ENCODE measurements around the gene MREG.

MREG gene, protein sequence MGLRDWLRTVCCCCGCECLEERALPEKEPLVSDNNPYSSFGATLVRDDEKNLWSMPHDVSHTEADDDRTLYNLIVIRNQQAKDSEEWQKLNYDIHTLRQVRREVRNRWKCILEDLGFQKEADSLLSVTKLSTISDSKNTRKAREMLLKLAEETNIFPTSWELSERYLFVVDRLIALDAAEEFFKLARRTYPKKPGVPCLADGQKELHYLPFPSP

DNA sequence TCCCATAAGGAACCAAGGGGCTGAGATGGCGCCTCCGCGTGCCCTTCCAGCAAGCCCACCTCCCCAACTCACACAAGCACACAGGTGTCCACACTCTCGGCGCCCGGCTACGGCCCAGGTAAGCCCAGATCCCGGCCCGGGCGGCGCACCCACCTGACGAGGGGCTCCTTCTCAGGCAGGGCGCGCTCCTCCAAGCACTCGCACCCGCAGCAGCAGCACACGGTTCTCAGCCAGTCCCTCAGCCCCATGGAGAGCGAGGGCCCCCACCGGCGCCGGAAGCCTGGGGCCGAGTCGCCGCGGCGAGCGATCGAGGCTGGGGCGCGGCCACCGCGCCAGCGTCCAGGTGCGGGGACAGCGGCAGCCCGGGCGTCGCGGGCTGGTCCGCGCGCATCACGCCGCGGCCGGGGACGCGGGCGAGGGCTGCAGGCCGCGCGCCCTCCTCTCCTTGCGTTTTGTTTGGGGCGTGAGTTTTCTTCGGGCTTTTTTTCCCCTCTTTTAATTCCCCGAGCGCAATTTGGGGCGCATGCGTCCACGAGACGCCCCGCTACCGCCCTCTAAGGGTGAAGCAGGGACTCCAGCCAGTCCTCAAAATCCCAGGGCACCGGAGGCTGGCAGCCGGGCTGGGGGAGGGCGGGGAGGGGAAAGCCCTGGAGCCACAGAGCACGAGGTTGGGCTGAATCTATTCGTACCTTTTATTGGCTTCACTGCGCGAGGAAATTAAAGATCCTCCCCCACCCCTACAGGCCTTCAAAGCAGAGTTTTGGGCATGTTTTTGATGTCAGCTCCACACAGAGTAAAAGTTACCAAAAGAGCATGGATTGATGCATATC, at the start of gene MREG:
Gene MREG, minus strand, starts transcription at position 472 of the 830 bp plus-strand sequence. Its CDS starts 224 bp downstream, at position 248.
- DNase-seq: peak; percentile 86

DNA sequence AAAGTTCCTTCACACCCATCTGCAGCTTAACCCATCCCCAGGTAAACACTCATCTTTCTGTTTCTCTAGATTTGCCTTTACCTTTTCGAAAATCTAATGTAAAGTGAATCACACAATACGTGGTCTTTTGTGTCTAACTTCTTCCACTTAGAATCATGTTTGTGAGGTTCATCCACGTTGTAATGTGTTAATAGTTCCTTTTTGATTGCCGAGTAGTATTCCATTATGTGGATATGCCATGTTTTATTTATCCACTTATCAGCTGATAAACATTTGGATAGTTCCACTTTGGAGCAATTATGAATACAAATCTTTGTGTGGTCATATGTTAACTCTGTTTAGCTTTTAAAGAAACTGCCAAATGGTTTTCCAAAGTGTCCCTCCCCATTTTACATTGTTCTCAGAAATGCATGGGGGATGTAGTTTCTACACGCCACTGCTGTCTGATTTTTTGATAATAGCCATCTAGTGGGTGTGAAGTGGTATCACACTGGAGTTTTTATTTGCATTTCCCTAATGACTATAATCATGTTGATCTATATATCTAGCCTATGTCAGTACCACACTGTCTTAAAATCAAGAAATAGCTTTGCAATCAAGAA, 46.0 kb upstream of the MREG start:
- DNase-seq: no peak

DNA sequence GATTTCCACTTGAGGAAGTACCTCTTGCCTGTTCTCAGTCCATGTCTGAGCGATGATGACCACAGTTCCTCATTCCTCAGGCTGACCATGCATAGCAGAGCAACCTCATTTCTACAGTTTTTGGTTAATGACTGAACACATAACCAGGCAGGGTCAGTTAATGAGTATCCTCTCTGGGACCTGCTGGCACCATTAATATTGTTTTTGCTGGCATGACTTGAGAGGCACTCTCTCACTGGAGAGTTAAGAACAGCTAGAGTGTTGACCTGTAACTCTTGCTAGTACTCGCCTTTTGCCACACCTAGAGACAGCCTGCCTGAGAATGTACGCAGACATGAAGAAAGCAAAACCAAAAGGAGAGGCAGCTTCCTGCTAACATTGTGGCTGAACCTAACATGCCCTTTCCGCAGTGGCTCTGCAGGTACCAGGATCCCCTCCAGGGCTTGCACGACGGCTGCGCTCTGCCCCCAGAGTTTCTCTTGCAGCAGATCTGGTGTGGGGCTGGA, 44.4 kb upstream of the MREG start:
- no peak for DNase-seq

DNA sequence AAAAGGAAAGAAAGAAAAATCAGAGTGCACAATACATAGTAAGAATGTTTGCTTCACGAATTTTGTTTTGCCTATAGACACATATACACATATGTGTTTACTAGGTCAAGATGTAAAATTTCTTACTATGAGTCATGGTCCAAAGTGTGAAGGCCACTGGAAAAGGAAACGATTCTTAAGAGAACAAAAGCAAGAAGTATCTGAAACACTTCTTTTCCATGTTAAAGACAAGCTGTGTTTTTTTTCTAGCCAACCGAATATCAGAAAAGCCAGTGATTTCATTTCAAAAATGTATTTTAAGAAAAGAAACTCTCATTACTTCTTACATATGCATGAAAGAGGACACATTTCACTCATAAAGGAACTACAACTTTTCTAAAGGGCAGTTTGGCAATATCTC, 43.4 kb upstream of the MREG start:
- DNase-seq: no peak

DNA sequence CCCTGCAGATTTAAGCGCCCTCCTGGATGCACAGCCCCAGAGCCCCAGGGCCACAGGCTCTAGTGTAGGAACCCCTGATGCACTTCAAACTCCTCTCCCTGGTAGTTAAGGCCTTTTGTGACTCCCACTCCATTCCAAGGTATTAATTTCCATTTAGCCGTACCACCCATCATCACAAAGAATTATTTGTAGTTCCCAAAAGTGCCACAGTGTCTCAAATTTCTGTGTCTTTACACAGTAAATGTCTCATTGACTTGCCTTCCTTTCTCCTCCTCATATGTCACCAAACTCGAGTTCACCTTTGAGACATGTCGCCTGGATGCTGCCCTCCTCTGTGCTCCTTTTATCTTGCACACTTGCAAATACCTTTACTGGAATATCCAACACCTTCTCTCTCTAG, 42.3 kb upstream of the MREG start:
- DNase-seq: no peak

DNA sequence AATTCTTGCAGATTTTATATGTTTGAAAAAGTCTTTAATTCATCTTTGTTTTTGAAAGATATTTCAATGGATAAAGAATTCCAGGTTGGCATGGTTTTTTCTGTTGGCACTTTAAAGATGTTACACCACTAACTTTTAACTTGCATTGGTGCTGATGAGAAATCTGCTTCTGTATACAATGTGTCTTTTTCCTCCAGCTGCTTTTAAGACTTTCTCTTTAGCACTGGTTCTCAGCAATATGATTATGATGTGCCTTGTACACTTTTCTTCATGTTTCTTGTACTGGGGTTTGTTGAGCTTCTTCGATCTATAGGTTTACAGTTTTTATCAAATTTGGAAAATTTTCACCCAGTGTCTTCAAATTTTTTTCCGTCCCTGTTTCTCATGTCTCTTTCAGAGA, 39.1 kb upstream of the MREG start:
- DNase-seq: no peak

DNA sequence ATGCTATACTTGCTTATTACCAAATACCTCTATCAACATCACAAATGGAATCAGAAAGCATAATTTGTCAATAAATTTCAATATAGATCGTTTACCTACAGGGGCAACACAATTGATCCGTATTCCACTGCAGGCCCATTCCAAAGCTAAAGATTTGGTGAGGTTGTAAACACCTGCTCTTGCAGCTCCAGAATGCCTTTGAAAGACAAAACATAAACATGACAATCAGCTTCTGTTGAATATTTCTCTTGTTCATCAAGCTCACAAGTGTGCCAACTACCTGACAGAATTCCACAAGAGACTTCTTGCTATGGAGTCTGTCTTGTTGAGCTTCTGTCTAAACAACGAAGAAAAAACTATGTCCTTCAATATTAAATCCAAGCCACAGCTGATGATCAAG, 38.0 kb upstream of the MREG start:
- no peak for DNase-seq

DNA sequence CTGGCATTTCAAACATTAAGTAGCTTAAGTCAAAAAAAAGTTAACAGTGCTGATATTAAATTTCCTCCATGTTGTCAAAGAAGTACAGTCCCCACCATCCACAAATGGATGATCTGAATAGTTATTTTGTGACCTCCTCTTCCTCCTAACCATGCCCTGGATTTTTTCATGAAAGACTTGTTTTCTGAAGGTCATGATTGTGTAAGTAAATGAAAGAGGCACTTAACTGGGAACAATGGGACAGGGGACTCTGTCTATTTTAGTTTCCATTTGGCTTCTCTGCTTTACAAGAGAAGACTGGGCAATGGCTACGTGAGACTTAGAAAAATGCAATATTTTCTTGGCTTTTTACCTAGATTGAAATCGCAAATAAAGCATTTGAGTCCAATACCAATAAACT, 36.1 kb upstream of the MREG start:
- no peak for DNase-seq

DNA sequence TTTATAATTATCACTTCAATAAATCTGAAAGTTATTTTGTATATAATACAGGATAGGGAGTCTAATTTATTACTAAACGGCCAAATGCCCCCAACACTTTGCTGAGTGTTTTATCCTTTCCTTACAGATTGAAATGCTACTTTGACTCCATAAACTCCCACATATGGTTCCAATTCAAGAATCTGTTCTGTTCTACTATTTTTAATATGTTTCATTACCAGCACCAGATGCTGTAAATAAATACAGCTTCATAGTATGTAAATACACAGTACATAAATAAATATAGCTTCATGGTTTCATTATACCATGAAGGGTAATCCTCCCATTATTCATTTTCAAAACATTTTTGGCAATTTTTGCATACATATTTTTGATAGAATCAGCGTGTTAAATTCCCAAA, 34.0 kb upstream of the MREG start:
- no peak for DNase-seq

DNA sequence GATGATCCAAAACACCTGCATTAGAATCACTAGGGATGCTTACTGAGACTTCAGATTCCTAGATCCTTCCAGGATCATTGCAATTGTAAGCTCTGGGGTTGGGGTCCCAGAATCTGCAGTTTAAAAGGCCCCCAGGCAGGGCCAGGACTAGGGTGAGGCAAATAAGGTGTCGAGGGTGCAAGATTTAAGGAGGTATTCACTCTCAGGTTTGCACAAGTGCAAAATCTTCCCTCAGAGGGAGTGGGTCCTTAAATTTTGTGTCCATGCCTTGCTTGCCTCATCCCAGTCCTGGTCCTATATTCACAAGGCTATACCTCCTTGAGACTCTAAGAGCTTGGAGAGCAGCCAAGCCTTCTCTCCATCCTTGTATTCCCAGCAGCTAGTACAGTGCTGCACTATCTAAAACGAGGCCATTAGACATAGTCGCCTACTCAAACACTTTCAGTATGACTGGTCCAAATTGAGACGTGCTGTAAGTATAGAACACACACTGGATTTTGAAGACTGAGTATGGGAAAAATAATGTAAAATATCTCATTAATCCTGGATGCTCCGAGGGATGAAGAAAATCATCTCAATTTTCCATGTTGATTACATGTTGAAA, 31.6 kb upstream of the MREG start:
- DNase-seq: no peak

DNA sequence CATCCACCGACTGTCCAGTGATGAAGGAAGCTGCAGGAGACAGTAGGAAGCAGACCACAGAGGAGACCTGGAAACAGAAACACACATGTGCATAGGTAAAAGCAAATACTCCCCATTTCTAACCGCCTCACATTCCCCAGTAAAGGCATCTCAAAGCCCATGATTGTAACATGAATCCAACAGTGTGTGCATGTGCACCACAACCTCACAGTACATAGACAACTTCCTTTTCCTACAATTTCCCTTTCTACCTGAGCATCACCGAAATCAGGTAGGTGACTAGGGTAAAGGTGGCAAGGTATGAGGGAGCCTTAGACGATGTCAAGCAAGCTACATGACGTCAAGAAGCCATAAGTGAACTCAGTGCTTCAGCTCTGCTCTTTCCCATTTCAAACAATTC, 30.6 kb upstream of the MREG start:
- DNase-seq: no peak

DNA sequence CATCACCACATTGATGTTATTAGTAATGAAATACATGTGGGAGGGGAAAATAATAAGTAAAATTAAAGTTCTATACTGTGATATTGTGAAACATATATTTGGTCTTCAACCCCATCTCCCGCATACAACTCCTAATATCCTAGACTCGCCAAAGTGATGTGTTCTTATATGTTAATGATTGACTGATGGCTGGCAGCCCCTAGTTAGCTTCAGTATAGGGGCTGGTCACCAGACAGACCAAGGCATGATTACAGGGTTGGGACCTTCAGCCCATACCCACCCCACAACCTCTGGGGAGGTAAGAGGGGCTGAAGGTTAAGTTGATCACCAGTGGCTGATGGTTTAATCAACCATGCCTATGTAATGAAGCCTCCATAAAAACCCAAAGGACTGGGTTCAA, 28.1 kb upstream of the MREG start:
- DNase-seq: no peak

DNA sequence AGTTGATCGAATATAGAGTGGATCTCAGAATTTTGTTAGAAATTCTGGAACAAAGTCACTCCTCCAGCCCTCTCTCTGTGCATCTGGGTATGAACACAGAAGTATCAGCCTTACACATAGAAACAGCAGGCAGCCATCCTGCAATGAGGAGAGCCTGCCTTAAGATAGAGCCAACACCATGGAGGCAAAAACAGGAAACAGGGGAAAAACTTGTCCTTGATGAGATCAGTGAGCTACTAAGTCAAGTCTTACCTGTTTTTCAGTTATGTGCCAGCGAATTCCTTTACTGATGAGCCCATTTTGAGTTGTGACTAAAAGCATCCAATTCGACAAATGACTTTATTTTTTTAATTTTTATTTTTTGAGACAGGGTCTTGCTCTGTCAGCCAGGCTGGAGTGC, 26.6 kb upstream of the MREG start:
- no peak for DNase-seq

DNA sequence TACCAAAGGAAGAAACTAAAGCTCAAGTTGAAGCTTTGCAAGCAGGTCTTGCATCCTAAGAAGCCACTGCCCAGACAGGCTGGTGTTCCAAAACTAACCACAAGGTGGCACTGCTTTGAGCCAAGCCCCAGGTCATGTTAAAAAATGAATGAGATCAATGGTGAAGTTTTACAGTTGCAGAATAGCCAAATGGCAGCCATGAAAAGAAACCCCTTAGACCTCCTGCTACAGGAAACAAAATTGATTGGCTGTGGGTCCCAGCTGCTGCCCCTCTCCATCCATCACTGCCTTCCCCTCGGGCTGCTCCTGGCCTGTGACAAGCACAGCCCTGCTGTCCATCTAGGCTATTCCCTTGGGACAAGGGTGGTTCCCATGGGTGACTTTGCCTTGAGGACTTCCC, 20.7 kb upstream of the MREG start:
- no peak for DNase-seq

DNA sequence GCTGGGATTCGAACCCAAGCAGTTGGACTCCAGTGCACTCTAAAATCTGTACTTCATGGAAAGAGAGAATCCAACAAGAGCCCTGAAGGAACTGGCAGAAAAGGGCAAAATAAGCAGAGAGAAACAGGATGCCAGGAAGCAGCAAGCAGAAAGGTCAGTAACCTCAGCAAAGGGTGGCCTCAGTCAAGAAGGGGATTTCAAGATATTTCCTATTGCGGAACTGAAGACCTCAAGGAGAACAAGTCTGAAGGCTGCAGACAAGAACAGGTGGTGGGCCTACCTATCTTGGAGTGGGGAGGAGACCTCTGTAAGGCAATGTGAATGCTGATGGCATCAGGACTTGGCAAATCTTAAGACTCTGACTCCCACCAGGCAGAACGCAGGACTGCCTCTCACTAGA, 20.1 kb upstream of the MREG start:
- no peak for DNase-seq

DNA sequence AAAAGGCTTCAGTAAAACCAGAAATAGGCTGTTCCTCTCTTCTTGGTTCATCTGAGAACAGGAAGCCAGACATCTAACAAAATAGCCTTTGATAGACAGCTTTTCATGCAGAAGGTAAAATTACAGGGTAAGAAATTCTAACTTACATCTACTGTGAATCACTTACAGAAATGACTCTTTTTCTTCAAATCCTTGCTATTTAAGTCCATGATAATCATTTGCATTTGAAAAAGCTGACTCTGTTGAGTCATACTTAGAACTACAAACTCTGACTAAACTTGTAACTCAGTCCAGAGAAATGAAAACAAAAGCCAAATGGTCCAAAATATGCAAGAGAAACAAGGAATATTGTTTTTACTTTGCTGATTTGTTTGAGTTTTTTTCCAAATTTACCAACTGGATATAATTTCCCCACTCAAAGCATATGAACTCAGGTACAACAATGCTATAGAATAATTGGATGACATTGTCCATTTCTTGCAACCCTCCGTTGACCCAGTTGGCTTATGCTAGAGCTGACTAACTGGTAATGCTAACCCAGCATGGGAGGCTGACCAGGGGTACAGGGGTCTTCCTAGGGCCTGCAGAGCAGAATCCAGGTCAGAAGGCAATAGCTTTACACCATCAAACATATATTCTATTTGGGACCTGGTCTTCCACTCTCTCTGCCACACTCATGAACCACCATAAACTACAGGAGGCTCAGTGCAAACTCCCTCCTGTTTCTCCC, 18.8 kb upstream of the MREG start:
- DNase-seq: no peak

DNA sequence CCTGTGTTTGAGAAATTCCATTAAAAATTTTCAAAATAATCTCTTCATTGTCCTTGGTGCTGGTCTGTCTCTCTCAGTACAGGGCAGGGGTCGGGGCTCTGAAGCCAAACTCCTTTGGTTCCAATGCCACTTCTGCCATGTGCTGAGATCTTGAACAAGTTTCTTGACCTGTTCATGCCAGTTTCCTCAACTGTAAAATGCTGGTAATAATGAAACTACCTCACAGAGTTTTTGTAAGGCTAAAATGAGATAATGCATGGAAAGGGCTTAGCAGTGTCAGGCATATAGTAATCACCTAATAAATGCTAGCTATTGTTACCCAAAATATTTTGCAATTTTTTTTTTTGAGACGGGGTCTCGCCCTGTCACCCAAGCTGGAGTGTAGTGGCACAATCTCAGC, 16.9 kb upstream of the MREG start:
- DNase-seq: no peak

DNA sequence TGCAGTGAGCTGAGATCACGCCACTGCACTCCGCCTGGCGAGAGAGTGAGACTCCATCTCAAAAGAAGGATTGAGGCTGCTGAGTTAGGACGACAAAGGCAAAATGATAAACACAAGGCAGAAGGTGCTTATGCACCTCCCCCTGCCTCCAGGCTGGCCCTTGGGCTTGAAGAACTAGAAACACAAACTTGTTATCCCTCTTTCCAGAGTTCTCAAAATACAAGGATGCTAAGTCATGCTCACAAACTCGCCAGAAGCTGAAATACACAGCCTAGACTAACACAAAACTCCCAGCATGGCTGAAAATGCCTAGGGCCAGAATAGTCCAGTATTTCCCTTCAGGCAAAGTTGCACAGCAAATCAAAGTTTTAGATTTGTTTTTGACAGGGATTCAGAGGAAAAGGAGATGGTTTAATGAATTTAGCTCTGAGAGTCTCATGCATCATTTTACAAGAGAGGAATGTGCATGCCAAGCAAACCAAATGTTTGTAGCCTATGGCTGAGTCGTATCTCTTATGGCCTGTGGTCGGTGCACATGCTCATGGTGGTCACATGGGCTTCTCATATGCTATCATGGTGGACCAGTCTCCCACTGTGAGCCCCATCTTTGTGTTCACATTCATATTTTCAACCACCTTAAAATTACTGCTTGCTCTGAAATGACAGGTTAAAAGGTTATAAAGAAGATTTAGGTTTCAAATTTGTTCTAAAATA, 16.2 kb upstream of the MREG start:
- no peak for DNase-seq

DNA sequence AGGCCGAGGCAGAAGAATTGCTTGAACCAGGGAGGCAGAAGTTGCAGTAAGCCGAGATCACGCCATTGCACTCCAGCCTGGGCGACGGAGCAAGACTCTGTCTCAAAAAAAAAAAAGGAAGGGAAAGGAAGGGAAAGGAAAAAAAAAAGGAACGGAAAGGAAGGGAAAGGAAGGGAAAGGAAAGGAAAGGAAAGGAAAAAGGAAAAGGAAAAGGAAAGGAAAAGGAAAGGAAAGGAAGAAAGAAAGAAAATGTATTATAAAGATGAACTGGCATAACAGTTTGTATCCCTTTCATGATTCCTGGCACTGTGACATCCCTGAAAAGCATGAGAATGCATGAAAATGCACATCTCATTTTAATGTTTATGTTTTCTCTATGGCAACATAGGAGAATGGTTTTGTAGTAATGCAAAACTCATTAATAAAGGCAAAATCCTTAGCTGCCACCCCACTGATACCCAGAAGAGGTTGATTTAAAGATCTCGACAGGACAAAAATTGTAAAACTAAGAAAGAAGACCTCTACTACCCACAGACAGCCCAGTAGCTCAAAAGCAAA, 11.5 kb upstream of the MREG start:
- no peak for DNase-seq

DNA sequence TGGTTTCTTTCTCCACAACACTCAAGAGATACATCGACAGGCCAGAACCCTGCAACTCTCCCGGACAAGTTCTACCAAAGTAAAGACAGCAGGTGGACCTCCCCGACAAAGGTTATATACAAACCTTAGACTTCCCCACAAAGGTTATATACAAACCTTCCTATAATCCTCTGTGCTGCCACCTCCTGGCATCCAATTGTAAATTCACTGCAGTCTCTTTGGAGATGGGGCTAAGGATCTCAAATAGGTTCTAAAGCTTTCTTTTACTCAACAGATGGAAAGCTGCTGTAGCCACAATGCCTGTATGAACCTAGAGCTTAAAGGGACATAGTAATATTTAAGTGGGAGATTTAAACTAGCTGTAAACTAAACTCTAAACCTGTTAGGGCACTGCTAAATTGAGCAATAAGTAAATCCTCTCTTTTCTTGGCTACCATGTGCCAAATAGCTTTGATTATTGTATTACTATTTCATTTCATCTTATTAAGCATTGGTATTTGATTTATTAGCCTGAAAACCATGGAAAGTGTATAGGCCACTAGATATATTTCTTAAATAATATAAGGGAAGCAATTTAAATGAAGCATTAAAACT, 9.8 kb upstream of the MREG start:
- no peak for DNase-seq

DNA sequence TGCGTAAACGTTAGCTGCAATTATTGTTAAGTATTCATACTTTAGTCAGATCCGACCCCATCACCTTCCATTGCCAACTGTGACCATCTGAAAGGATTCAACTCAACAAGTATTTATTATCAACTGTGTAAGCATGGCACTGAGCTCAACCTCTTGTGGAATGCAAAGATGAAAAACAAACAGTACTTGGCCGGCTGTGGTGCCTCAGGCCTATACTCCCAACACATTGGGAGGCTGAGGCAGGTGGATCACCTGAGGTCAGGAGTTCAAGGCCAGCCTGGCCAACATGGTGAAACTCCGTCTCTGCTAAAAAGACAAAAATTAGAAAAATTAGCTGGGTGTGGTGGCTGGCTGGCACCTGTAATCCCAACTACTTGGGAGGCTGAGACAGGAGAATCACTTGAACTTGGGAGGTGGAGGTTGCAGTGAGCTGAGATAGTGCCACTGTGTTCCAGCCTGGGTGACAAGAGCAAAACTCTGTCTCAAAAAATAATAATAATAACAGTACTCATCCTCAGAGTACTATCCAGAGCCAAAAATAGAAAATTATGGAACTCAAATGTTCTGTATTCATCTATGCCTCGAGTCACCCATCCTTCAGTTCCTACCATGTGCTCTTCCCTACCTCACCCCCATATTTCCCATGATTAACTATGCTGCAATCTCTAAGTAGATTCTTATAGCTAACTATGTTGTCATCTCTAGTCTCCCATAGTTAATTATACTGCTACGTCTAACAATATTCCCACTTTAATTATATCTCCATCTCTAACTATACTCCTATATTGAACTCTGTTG, 8.6 kb upstream of the MREG start:
- DNase-seq: no peak
